HG03575 (cell line): ENCODE measurements around the gene PSME4.
"Not testable (repeated sequence)": the region's sequence is repeated elsewhere in the genome, so short reads cannot be mapped to it uniquely, and the experiment has no call there.

Source experiments
- ATAC-seq: cut with Tn5 transposase; IDR thresholded peaks from one replicate; pipeline ENCODE4 v1.9.1; 2021; ENCODE audit not compliant: unreplicated experiment, insufficient number of reproducible peaks, low FRiP score; ENCODE audit errors: extremely low read depth

Gene PSME4

DNA sequence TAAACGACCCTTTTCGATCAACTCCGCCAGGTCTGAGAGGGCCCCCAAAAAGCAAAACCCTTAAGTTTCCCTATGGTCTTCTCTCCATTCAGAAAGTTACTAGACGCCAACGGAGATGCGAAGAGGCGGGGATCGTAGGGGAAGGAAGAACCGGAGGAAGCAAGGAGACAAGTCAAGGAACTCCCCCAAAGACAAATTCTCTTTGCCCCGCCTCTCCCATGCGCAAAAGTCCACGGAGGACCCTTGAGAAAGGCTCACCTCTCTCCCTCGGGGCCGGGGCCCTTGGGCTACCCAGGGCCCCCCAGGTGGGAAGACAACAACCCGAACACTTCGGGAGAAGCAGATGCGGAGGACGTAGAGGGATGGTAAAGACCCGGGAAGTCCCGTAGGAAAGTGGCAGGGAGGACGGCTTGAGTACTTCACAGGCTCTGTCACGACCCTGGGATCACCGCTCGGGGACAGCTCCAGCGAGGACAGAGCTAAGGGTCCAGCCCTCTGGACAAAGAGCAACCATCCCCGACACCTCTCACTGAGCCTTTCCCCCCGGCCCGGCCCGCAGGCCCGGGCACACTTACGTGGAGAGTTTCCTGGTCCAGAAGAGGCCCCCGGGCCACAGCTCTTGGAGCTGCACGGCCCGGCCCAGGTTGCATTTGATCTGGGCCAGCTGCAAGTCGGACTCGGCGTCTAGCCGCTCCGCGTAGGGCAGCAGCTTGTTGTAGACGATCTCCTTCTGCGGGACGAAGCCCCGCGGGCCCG is 647 bp downstream of the PSME4 start:
- ATAC-seq: no peak

GRCh38 chr2:53969285-53969967 is 1.4 kb downstream of the PSME4 start:
- ATAC-seq: peak; percentile 31

DNA sequence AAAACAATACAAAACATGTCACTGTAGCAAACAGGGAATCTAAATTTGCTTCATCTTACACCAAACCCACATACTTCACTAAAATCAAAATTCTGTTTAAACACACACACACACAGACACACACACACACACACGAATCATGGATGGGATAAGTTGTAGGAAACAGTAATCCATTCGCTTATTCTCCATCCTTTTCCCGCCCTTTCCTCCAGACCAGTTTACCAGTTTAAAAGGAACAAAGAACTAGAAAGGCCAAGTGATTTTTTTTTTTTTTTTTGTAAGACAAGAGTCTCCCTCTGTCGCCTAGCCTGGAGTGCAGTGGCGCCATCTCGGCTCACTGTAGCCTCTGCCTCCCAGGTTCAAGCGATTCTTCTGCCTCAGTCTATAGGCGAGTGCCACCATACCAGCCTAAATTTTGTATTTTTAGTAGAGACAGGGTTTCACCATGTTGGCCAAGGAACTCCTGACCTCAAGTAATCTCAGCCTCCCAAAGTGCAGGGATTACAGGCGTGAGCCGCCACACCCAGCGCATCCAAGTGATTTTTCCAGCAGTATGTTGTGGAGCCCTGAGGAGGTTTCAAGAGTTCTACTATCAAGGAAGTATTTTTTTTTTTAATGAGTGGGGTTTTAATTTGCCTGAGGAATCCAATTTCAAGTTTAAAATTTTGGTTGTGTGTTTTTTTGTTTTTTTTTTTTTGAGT is 5.7 kb downstream of the PSME4 start:
- no peak for ATAC-seq

DNA sequence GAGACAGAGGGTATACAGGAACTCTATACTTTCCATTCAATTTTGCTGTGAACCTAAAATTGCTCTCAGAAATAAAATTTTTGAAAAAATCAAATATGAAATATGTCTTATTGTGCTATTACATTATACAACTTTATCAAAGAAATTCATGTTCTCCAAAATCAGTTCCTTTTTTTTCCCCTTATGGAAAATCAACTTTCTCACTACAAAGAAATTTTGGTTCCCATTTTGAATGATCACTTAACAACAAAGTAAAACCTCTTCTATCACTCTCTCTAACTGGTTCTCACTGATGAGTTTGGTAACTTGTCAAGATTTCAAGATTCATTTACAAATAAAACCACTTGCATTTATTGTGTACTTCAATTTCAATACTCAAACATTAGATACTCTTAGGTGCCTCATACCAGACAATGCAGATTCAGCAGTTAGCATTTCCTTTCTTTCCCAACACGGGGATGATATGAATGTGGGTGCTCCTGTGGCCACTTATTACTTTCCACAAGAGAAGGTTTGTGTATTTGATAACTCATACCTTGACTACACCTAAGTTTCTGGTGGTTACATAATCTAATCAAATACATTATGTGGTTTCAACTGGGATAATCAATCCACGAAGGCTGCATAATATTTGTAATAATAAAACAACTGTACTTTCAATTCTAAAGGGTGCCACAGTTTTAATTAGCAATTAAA is 6.4 kb downstream of the PSME4 start:
- no peak for ATAC-seq

DNA sequence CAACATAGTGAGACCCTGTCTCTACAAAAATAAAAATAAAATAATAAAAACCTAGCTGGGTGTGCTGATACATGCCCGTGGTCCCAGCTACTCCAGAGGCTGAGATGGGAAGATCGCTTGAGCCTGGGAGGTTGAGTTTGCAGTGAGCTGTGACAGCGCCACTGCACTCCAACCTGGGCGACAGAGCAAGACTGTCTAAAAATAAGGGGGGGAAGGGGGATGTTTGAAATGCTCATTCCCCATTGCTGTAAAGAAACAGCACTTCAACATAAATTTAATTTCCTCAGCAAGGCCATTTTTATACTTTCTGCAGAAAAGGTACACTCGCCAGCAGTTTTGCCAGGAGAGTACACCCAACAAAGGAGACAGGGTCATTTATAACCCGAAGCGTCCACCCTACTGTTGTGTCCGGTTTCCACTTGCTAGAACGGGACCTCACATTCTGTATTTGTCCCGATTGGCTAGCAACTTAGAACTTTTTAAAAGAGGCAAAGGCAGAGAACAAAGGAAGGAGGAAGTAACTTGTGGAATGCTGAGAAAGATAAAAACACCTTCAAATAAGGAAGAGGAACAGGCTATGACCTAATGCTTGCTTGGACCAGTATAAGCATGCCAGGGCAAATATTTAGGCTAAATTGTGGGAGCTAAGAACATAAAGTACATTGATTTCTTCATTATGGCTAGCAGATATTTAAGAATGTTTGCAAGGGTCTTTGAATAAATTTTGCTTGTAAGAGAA is 9.1 kb downstream of the PSME4 start:
- ATAC-seq: not testable (repeated sequence)

DNA sequence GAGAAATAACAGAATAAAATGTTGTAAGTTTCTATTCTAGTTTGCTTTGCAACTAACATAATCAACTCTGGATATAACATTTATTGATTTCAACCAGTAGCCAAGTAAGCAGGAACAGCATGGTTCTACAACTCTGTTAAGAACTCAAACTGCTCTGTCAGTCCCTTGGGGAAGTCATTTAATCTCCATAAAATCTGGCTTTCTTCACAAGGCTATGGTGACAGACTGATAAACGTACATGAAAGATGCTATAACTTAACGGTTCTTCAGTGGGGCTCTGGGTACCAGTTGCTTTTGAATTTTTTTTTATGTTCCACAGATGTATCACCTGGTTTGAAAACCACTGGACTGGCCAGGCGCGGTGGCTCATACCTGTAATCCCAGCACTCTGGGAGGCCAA is 10.3 kb downstream of the PSME4 start:
- no peak for ATAC-seq

DNA sequence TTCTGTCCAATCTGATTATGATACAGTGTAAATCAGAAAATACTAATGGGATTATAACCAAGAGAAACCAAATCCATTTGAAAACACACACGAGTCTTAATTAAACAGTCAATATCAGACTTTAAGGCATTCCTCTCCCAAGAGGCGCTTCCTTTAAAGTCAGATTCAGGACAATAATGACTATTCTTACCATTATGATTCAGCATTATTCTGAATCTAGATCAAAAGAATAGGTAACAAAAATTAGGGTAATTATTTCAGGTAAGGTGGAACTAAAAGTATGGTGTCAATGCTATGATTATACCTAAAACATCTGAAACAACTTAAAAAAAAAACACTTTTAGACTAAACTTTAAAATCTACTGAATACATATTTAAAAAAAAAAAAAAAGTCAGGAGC is 12.3 kb downstream of the PSME4 start:
- ATAC-seq: no peak

- no peak for ATAC-seq
Observed at GRCh38 chr2:53952519-53952918, 18.3 kb downstream of the PSME4 start.

GRCh38 chr2:53949457-53949856 is 21.3 kb downstream of the PSME4 start:
- no peak for ATAC-seq

- ATAC-seq: no peak
Observed at GRCh38 chr2:53945538-53945937, 25.3 kb downstream of the PSME4 start.

- no peak for ATAC-seq
Observed at GRCh38 chr2:53944542-53944941, 26.3 kb downstream of the PSME4 start.

DNA sequence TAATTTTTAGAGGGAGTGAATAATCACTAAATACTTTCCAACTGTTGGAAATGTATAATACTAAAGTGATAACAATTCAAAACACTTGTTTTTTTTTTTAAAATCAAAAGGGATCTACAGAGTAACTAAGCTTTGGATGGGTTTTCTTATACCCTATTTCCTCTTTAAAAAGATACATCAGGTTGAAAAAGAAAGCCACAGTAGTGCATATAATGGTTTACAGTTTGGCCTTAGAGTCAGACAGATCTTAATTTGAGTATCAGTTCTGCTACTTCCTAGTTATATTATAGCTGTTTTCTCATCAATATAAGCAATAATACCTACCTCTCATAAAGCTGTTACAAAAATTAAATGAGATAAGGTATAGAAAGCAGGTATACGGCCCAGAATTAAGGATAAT is 28.5 kb downstream of the PSME4 start:
- ATAC-seq: no peak

DNA sequence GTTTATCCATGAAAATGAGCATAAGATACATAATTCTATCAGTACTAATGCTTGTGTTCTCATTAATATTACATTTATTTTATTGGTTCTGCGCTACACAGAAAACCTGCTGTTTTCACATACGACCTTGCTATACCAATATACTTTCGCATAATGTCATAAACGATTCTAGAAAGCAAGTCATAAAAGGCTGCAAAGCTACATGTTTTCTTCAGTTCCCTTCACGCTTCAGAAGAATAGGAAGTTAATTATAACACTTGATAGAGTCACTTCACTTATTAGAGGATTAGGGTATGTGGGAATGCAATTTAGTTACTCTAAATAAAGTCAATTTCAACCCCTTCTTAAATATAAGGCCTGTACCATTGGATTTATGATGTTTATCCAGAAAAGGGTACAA is 29.0 kb downstream of the PSME4 start:
- ATAC-seq: no peak

DNA sequence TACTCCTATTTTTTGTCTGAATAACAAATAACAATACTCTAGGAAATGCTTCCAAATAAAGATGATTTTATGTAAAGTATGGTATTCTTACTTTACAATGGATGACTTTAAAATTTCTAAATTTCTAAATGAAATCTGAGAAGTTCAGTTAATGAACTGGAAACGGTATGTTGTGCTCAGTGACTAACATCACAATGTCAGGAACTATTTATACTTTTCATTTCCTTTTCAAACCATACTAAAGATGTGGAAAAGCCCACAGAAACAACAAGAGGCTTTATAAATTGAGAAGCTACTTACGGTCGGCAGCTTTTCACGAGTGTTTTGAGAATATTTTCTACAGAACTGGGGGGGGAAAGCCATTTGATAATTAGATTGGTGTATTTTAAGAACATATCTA is 31.1 kb downstream of the PSME4 start:
- no peak for ATAC-seq

DNA sequence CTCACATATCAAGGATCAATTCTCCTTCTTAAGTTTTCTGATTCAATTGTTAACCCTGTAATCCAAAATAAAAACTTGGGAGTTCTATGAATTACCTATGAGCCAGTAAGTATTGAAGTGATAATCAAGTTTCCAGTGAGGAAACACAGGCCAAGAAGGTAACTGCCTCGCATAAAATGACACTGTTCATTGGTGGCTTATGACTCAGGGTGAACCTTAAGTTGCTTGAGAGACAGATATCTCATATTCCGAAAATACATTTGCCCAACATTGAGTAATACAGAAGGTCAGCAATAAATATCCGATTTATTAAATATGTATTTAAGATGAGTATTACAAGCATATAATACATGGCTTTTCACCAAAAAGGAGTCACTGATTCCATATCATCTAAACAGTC is 31.9 kb downstream of the PSME4 start:
- no peak for ATAC-seq

DNA sequence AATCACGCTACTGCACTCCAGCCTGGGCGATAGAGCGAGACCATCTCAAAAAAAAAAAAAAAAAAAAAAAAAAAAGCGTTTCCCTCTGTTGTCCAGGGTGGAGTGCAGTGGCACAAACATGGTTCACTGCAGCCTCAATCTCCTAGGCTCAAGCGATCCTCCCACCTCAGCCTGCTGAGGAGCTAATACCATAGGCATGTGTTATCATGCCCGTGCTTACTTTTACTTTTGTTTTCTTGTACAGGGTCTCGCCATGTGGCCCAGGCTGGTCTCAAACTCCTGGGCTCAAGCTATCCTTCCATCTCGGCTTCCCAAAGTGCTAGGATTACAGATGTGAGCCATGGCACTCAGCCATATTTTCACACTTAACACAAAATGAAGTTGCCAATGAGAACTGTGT is 37.5 kb downstream of the PSME4 start:
- ATAC-seq: no peak

- not testable (repeated sequence) for ATAC-seq
Observed at GRCh38 chr2:53926321-53926720, 44.5 kb downstream of the PSME4 start.

DNA sequence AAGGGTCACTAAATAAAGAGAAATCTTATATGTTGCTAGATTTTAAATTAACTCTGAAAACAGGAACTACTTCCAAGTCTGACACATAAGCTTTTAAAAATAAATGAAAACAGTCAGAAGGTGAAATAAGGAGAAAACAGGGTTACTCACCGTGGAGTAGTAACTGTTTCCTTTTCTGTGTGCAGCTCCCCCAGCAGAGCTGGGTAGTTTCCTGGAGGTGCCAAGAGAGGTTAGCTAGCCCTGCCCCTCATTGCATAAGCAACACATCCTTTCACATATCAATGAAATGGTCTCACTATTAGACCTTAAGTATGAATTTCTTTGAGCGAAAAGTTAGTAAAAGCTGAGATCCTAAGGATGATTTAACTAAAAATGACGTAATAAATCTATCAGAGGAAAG is 57.1 kb downstream of the PSME4 start:
- no peak for ATAC-seq
